HG02571 (cell line): ENCODE data around the gene PROCA1.

Source experiments
- ATAC-seq: cut with Tn5 transposase; IDR thresholded peaks from one replicate; pipeline ENCODE4 v1.9.1; 2021; ENCODE audit warnings: mild to moderate bottlenecking, moderate library complexity; ENCODE audit not compliant: unreplicated experiment

PROCA1 gene, protein sequence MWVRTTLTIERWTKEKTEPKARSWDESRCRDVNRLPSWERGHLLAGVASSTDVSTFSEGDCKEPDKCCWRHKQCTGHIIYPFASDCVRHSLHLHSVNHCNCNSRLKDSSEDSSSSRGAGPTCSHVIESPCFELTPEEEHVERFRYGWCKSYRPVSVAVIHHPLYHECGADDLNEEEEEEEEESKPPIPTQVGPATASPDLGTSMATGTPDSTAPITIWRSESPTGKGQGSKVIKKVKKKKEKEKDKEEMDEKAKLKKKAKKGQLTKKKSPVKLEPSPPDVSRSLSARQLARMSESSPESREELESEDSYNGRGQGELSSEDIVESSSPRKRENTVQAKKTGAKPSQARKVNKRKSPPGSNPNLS

DNA sequence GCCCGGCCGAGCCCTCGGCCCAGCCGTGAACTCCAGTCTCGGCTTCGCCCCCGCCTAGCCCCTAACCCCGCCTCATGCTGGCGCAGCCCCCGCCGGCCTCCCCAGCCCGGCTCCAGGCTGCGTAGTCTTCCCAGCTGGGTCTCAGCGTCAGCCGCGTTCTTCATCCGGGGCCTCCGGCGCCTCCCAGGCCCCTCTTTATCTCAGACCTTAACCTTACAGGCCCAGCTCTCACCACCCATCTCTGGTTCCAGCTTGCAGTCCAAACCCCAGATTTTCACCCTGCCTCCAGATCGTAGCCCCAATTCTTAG is at the start of gene PROCA1:
Gene PROCA1 (minus strand): TSS at position 166 of the 309 bp plus-strand sequence. CDS start 228 bp downstream, outside the sequence.
- ATAC-seq = peak; percentile 20

DNA sequence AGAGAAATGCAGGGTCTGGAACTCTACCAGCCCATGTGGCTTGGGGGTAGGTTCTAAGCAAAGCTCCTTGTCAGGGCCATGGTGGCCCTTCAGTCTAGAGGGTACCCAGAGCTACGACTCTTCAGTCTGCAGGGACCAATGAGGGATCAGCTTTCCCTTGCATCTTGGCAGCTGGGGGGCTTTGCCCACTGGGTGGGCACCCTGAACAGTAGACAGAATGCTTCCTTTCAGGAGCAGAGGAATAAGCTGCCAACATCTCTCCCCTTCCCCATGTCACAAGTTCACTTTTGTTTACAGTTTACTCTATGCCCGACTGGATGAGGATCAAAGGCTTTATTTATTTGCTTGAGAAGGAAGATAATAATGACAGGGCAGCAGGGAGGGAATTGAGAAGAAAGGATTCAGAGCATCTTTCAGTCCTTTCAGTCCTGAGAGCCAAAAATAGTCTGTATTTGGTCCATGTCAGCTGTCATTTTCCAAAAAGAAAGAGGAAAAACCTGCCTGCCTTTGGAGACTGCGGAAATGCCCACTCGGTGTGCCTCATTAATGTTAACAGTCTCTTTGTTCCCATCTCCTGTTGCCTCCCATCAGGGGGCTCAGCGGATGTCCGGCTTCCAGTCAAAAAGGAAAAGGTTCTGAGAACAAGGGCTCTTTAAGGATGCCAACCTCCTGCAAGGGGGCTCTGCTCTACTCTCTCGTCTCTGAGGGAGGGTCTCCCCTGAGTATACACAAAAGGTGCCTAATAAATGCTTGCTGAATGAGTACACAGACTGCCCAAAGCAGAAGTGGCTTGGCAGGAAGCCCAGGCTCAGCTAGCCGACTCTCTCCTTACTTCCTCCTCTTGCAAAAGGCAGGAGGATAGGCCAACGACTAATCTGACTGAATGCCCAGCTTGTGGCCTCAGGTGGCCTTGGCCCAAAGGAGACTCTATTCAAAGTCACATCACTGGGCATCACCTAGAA is 49.2 kb upstream of the PROCA1 start:
- ATAC-seq = no peak

DNA sequence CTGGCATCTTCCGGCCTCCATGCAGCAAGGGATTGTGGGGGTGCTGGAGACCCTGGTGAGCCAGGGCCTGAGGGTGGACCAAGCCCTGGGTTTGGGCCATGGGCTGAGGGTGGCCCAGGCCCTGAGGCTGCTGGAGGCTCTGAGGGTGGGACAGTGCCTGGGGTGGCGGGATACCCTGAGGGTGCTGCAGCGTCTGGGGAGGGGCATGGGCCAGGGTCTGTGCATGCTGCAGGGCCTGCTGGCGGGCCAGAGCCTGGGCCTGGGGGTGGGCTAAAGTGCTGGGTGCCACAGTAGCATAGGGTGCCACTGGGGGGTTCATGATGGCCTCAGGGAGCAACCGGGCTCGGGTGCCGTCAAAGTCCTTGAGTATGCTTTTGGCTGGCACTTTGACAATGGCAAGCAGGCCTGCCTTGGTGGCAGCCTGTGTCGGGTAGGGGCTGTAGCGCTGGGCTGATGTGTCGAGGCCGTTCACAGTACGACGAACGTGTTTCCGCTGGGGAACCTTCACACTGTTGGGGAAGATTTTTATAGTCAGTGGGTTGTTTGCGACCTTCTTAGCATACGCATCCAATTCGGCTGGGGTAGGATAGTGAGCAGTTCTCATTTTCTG is 47.7 kb upstream of the PROCA1 start:
- no peak for ATAC-seq

DNA sequence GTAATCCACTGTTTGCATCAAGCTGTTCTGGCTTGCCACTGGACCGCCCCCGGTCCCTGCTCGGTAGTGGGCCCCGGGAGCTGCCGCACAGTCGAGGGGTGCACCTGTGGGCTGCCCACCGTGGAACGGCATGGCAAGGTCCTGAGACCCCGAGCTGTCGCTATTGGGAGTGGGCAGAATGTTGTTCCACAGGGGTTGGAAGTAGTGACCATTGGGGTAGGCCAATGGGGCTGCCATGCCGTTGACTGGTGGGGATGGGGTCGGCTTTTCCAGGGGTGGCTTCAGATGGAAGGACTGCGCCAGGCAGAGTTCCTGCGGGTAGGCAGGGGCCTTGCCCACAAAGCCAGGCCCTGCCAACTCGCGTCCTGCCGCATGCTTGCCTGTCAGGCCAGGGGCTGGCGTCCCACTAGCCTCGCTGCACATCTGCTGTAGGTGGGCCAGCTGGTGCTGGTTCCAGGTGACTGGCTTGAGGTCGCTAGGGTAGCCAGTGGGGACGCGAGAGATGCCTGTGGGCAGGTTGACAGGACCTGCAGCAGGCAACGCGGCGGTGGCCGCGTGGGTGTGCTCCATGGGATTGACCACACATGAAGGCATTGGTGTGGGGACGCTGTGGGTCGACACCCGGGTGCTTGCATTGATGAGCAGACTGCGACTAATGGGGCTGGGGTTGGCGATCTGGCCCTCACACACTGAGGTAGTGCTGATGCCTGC is 46.9 kb upstream of the PROCA1 start:
- no peak for ATAC-seq

DNA sequence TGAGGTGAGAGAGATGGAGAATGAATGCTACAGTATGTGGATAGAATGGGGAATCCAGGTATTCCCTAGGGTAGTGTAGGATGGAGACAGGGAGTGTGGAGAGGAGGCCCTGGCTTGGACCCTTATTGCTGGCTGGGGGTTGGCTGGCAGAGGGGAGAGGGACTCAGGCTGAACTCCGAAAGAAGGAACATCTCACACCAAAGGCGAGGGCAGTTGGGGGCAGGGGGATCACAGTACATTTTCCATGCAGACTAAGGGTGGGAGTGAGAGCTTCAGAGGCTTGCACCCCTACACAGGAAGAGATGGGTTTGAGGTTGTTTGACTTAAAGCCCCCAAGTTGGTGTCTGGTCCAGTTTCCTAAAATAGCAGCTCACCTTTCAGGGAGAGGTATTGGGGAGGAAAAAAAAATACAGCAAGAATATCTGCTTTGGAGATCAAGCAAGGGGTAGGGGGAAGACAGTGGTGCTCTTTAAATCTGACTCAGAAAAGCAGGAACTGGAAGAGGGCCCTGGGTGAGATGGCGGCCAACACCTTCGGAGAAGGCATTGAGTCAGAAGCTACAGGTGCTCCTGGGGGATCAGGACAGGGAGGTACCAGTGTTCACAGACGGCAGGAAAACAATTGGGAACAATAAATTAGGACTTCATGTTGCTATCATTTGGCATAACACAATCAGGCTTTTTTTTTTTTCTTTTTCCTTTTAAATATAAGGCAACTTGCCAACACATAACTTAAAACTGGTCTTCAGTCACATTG is 44.5 kb upstream of the PROCA1 start:
- no peak for ATAC-seq

DNA sequence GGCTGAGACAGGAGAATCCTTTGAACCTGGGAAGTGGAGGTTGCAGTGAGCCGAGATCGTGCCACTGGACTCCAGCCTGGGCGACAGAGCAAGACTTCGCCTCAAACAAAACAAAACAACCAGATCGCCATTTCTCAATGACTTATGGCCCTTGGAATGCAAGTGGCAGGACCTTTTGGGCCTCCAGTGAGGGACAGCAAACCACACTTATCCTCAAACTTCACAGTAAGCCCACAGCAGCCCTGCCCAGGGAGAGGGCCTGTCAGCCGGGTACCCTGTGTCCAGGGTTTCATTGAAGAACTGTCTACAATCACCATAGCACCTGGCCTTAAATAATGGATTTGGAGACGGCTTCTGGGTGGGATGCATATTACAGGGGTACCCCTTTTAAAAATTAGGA is 43.8 kb upstream of the PROCA1 start:
- ATAC-seq = no peak

DNA sequence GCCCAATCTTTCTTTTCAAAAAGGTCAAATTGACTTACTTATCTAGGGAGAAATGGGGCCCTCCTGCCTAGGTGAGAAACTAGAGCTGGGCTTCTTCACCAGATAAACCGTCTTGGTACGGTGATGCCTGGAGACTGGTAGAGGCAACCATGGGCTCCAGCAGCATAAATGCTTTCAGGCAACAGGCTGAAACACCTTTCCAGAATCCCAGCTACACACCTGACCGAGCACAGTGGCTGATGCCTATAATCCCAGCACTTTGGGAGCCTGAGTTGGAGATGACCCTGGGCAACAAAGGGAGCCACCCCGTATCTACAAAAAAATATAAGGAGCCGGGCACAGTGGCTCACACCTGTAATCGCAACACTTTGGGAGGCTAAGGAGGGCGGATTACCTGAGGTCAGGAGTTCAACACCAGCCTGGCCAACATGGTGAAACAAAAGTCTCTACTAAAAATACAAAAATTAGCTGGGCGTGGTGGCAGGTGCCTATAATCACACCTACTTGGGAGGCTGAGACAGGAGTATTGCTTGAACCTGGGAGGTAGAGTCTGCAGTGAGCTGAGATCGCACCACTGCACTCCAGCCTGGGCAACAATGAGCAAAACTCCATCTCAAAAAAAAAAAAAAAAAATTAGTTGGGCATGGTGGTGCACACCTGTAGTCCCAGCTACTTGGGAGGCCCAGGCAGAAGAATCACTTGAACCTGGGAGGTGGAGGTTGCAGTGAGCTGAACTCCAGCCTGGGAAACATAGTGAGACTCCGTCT is 40.1 kb upstream of the PROCA1 start:
- ATAC-seq = no peak

DNA sequence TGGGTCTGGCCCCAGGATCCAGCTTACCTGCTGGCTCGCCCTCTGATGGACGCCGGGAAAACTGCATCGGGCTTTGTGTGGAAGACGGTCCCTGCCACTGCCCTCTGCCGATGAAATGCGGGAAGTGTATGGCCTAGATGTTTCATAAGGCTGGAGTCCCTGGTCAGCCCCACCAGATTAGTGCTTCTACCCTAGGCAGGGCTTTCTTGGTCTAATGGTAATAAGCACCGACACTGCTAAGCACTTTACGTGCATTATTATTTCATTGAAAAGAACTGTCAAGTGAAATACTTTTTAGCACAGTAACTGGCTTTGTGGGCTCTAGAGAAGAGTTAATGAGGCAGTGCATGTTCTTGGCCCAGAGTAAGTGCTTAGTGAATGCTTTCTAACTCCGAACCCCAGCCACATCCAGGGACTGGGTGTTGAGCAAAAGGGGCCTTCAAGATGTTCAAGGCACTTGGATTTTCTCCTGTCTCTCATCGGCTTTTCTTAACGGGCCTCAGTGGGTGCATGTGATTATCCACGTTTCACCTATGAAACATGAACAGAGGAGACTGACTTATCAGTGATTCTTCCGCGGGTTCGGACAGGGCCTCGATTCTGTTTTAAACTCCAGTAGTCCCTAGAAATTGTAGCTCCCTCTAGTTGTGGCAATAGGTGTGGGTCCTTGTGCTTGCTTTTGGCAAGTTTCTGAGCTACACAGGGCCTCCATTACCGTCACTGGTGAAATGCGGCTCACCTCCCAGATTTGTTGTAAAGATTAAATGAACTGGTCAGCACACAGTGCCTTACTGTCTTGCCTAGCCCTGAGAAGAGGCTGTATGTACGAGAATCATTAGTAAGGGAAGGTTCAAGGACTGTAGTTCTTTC is 38.7 kb upstream of the PROCA1 start:
- peak; percentile 48 for ATAC-seq

DNA sequence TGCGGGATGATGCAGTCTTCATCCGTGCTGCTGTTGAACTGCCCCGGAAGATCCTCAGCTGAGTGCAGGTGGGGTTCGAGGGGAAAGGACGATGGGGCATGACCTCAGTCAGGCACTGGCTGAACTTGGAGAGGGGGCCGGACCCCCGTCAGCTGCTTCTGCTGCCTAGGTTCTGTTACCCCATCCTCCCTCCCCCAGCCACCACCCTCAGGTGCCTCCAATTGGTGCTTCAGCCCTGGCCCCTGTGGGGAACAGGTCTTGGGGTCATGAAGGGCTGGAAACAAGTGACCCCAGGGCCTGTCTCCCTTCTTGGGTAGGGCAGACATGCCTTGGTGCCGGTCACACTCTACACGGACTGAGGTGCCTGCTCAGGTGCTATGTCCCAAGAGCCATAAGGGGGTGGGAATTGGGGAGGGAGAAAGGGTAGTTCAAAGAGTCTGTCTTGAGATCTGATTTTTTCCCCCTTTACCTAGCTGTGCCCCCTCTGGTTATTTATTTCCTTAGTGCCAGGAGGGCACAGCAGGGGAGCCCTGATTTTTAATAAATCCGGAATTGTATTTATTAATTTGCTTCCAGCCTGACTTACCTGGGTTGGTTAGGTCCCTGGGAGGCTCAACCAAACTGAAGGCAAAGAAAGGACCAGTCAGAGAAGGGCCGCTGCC is 38.0 kb upstream of the PROCA1 start:
- no peak for ATAC-seq

DNA sequence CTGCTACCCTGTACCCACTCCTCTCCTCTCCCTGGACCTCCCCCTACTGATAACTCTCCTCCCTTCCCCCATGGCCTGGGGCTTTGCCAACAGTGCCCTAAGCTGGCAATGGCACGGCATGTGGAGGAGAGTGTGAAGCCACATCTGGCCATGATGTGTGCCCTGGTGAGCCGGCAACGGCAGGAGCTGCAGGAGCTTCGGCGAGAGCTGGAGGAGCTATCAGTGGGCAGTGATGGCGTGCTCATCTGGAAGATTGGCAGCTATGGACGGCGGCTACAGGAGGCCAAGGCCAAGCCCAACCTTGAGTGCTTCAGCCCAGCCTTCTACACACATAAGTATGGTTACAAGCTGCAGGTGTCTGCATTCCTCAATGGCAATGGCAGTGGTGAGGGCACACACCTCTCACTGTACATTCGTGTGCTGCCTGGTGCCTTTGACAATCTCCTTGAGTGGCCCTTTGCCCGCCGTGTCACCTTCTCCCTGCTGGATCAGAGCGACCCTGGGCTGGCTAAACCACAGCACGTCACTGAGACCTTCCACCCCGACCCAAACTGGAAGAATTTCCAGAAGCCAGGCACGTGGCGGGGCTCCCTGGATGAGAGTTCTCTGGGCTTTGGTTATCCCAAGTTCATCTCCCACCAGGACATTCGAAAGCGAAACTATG is 37.3 kb upstream of the PROCA1 start:
- ATAC-seq = no peak

DNA sequence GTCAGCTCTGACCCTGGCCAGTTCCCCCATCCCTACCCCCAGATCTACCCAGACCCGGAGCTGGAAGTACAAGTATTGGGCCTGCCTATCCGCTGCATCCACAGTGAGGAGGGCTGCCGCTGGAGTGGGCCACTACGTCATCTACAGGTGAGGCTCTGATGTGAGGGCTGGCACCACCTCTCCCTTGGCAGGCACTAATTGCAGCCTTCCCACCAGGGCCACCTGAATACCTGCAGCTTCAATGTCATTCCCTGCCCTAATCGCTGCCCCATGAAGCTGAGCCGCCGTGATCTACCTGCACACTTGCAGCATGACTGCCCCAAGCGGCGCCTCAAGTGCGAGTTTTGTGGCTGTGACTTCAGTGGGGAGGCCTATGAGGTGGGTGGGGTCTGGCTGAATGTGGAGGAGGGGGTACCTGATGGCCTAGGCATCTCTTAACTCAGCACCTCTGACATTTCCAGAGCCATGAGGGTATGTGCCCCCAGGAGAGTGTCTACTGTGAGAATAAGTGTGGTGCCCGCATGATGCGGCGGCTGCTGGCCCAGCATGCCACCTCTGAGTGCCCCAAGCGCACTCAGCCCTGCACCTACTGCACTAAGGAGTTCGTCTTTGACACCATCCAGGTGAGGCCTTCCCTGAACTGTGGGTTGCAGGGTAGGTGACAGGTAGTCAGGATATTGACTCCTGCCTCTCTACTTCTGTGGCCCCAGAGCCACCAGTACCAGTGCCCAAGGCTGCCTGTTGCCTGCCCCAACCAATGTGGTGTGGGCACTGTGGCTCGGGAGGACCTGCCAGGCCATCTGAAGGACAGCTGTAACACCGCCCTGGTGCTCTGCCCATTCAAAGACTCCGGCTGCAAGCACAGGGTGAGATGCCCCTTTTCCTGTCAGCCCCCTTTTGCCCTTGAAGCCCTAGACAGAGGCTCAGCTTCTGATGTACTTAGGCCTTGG is 36.4 kb upstream of the PROCA1 start:
- no peak for ATAC-seq

DNA sequence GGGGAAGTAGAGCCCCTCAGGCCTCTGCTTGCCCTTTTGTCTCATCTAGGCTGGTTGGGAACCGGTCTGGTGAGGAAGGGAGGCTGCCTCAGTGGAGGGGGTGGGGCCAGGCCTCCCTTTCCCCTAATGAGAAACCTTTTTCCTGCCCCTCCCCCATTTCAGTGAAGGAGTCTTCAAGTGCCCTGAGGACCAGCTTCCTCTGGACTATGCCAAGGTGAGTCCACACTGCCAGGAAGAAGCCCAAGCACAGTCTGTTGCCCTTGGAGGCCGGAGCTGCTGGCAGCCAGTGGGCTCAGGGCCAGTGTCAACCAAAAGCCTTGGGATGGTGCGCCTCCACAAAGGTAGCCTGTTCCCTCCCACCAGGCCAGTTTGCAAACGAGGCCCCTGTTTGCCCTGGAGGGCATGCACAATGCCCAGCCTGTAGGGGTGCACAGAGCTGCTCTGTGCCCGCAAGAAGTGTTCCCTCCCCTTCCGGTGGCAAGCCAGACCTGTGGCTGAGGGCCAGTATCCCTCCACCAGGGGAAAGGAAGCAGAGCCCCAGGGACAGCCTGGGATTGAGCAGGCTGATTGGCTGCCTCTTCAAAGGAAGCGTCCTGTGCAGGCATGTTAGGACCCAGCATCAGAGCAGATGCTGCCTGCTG is 35.5 kb upstream of the PROCA1 start:
- ATAC-seq = no peak

DNA sequence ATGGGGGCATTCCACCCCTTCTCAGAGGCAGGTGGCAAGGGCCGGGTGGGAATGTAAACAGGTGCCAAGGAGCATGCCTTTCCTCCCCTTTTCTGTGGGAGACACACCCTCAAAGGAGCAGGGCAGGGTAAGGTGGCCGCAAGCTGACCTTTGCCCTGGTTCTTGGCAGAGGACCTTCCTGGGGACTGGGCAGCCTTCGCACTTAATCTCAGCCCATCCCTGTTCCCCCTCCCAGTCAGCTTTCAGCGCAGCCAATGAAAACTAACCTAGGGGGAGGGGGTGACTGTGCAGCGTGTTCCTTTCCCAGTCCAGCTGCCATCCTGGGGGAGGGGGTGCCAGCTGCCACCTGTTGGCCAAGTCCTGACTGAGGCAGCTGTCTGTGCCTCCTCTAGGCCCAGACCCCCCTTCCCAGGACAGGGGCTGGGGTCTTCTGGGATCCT is 34.9 kb upstream of the PROCA1 start:
- no peak for ATAC-seq

DNA sequence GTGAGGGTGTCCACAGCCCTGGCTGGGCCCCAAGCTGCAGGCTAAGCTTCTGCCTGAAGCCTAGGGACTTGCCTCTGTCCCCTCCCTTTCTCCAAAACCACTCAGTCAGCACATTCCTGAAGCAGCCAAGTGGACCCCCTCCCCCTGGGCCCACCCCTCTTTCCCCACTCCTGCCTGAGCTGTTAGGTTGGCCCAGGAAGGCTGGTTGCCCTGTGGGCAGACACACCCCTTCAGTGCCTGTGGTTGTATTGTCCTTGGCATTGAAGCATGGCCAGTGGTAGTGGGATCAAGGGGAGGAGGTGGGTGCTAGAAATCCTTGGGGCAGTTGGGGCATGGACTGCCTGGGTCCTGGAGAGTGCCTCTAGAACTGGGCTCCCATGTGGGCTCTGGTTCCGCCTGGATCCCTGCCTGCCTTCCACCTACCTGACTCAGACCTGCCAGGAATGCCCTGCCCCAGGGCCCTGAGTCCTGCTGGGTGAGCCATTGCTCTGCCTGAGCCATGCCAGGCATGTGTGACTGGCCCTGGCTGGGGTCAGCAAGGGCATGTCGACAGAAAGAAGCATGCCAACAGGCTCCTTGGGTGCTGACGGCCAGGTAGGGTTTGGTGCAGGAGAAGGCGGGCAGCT is 34.2 kb upstream of the PROCA1 start:
- ATAC-seq = no peak

DNA sequence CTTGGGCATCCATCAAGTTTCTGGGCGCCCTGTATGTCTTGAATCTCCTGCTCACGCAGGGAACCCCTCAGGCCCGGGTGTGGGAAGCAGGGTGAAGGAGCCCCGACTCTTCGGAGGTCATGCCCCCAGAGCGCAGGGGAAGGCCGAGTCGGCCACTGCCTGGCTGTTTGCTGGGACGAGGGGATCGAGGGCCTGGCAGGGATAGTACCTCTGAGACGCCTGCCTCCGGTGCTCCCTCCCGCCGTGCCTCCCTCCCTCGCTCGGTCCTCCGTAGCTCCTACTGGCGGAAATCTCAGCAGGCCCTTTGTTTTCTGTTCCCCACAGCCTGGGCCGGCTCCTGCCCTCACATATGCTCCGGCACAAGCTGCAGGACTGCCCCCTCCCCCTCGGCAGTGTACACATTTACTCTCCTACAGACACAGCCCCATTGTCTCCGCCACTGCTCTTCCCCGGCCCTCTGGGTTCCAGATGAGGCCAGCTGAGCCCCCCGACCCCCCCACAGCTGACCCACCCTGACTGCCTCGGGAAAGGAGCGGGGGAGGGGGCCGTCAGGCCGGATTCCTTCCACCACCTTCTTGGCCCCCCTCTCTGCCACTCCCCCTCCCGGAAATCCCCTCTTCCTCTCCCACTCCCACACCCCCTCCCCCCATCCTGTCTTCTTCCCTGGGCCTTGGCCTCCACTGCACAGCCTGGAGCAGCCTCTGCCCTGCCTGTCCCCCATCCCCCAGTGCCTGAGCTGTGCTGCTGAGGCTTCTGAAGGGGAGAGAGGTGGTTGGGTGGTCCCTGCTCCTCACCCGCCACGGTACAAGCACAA is 33.5 kb upstream of the PROCA1 start:
- no peak for ATAC-seq
